ENCODE measurements around the gene PACSIN2.

The PACSIN2 gene

GRCh38 chr22:42928969-42929837, 85.7 kb downstream of the PACSIN2 start:
- no peak for TF ChIP-seq REST (IDR thresholded peaks at IDR 0.05; ENCODE audit: insufficient read depth in 1 of 2, low read depth in 2 of 2, low read length in 2 of 2)
- TF ChIP-seq TAF1 (IDR thresholded peaks at IDR 0.05; ENCODE audit: borderline replicate concordance, insufficient read depth, low read length): no peak
- no peak for TF ChIP-seq FOXP2 (optimal IDR thresholded peaks at IDR 0.05; ENCODE audit: borderline replicate concordance, extremely low read depth, extremely low read length, insufficient read depth)
- TF ChIP-seq SIN3A (IDR thresholded peaks at IDR 0.05; ENCODE audit: borderline replicate concordance, insufficient read depth, low read length): no peak
- no peak for TF ChIP-seq POLR2AphosphoS5 (IDR thresholded peaks at IDR 0.05; ENCODE audit: low read depth, low read length)

- TF ChIP-seq REST (IDR thresholded peaks at IDR 0.05; ENCODE audit: insufficient read depth in 1 of 2, low read depth in 2 of 2, low read length in 2 of 2) (no peak), FOXP2 (optimal IDR thresholded peaks at IDR 0.05; ENCODE audit: borderline replicate concordance, extremely low read depth, extremely low read length, insufficient read depth) (no peak), SIN3A (IDR thresholded peaks at IDR 0.05; ENCODE audit: borderline replicate concordance, insufficient read depth, low read length) (no peak), TAF1 (IDR thresholded peaks at IDR 0.05; ENCODE audit: borderline replicate concordance, insufficient read depth, low read length) (no peak), POLR2AphosphoS5 (IDR thresholded peaks at IDR 0.05; ENCODE audit: low read depth, low read length) (no peak)
Measured at GRCh38 chr22:42927966-42928365, 87.0 kb downstream of the PACSIN2 start.

GRCh38 chr22:42926768-42927167, 88.2 kb downstream of the PACSIN2 start:
- no peak for TF ChIP-seq FOXP2 (optimal IDR thresholded peaks at IDR 0.05; ENCODE audit: borderline replicate concordance, extremely low read depth, extremely low read length, insufficient read depth)
- TF ChIP-seq SIN3A (IDR thresholded peaks at IDR 0.05; ENCODE audit: borderline replicate concordance, insufficient read depth, low read length): no peak
- TF ChIP-seq REST (IDR thresholded peaks at IDR 0.05; ENCODE audit: insufficient read depth in 1 of 2, low read depth in 2 of 2, low read length in 2 of 2): no peak
- no peak for TF ChIP-seq POLR2AphosphoS5 (IDR thresholded peaks at IDR 0.05; ENCODE audit: low read depth, low read length)
- TF ChIP-seq TAF1 (IDR thresholded peaks at IDR 0.05; ENCODE audit: borderline replicate concordance, insufficient read depth, low read length): no peak

GRCh38 chr22:42926104-42926503, 88.8 kb downstream of the PACSIN2 start:
- TF ChIP-seq SIN3A (IDR thresholded peaks at IDR 0.05; ENCODE audit: borderline replicate concordance, insufficient read depth, low read length): no peak
- no peak for TF ChIP-seq TAF1 (IDR thresholded peaks at IDR 0.05; ENCODE audit: borderline replicate concordance, insufficient read depth, low read length)
- no peak for TF ChIP-seq POLR2AphosphoS5 (IDR thresholded peaks at IDR 0.05; ENCODE audit: low read depth, low read length)
- TF ChIP-seq REST (IDR thresholded peaks at IDR 0.05; ENCODE audit: insufficient read depth in 1 of 2, low read depth in 2 of 2, low read length in 2 of 2): no peak
- no peak for TF ChIP-seq FOXP2 (optimal IDR thresholded peaks at IDR 0.05; ENCODE audit: borderline replicate concordance, extremely low read depth, extremely low read length, insufficient read depth)

Measured in PFSK-1 (cell line).